NCI-H187 treated with DMSO at 0.1 percent for 48 hours (cell line): Measurements from ENCODE around the gene LY6G5C.

Experiments used
- DNase-seq: peaks from one replicate; lab custom pipeline; 2025; lab: John Stamatoyannopoulos, UW

LY6G5C gene

DNA sequence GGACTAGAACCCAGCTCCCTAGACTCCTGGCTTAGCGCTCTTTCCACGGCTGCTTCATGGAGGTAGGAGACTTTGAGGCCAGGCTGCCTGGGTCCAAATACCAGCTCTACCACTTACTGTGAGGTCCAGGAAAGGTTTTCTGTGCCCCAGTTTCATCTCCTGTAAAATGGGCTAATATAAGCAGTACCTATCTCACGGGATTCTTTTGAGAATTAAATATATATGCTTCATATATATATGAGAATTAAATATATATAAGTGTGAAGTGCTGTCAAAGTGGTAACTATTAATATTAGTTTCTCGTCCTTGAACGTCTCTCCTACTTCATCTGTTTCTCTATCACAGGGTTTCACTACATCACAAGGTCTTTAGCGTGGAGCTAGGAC lies 10.2 kb upstream of the LY6G5C start:
- no peak for DNase-seq

DNA sequence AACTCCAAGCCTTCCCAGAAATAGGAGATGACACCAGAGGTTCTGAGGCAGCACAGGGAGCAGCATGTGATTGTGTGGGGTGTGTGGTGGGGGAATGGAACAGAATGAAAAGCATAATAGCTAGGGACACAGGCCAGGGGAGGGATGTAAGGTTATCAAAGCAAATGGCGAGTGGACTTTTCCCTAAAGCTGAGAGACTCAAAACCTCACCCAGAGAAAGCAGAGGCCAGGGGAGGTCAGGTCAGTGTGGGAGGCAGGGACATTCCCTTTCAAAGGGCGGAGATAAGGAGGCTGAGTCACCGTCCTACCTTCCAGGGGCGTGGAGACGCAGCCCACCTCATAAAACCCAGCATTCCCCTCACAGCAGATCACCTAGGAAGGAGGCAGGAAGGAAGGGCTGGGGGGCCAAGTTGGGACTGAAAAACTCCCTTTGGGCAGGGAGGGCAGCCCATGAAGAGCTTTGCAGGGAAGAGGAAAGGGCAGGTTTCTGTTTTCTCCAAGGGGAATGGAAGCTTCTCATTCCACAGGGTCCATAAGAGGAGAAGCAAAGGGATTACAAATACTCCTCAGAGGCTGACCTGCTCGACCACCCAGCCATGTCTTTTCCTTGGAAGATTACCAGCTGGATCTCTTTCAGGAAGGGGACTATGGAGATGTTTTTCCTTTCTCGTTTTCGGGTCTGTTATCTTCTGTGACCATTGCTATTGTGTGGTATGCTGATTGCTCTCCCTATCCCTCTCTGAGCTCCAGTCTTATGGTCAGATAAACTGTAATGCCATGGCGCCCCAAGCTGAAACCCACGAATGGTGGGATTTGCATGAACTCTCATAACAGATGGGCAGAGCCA lies 9.6 kb upstream of the LY6G5C start:
- no peak for DNase-seq

DNA sequence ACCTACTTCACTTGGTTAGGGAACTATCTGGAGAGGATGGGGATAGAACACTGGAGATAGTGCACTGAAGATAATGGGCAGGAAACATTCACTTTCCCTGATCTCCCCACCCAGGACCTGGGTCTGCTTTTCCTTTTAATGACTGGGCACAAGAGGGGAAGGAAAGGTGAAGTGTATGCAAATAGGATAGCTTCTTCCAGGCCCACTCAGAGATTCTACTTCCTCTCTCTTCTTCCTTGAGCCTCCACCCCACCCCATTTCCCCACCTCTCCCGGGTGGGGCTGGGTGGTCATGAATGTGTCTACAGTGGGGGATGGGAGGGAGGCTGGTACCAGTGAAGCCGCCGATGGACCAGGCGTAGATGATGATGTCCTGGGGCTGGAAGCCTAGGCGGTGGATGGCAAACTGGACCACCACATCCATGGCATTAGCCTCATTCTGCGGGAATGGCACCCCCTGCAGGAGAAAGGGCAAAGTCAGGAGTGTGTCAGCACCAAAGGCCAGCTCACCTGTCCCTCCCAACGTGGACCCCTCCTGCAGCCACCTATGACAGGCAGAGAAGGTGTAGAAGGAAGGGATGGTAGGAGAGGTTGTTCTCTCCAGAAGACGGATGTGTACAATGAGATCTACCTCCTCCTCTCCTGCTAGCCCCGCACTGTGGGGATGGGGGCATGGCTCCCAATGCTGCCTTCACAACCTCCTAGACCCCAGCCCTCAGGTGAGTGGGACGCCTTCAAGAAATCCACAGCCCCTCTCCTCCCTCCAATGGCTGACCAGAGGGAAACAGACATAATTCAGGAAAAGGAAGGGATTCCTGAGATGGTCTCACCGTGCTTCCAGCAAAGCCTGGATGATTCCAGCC lies 8.6 kb upstream of the LY6G5C start:
- no peak for DNase-seq

DNA sequence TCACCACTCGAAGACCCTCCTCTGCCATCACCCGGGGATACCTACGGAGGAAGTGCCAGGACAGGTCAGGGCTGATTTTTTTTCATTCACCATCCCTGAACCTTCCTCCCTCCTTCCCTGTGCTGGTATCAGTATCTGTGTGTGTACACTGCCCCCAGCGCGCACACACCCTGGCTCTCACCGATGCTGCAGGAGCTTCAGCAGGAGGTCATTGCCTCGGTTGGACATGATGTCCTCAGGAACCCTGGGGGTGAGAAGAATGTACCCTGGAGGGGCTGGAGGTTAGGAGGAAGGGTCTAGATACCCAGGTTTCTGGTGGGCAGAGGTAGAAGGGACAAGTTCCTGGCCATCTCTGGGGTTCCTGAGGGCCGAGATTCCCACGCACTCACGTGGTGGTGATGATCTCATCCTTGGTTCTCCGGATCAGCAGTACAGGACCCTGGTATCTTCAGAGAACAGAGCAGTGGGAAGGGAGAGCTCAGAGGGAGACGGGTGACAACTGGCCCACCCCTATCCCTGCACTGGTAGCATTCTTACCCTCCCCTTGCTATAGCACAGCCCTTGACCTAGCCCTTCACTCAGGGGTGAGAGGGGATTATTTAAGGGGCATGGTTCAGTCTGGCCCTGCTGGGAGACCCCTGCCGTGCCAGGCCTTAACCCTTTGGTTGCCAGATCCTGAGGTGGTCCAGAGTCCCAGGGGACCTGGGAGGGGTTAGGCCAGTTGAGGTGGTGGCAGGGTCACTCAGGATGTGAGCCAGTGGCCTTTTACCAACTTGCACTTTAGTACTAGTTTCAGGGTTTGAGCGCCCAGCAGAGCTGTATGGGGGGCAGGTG lies 7.2 kb upstream of the LY6G5C start:
- no peak for DNase-seq

DNA sequence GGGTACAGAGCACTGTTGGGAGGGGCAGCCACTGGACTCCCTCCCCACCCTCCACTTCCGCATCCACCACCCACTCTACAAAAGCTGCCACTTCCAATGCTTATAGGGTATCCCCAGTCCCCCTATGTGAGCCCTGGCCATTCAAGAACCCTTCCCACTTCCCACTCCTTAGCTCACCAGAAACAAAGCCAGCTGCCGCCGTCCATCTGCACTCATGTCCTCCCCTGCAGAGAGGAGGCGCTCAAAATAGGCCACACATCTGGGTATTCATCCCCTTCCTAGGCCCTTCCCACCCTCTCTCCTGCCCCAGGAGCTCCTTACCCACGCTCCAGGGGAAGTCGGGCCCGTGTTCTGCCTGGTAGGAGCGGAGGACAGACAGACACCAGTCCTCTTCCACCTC lies 6.5 kb upstream of the LY6G5C start:
- no peak for DNase-seq

DNA sequence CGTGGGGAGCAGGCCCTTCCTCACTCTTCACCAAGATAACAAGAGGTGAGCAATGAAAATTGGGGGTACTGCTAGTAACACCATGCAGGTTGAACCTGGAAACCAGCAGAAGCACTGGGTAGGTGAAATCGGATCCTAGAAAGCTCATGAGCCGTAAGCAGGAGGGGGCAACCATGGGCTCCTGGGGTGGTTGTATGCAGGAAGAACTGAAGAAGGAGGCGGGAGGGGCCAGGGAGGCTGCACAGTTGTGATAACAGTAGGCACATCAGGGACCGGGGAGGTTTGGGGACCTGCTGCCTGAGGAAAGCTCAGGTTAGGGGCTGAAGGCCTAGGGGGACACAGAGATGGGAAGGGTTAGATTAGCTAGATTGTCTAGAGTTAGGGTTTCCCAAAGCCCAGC lies 5.6 kb upstream of the LY6G5C start:
- DNase-seq = no peak

DNA sequence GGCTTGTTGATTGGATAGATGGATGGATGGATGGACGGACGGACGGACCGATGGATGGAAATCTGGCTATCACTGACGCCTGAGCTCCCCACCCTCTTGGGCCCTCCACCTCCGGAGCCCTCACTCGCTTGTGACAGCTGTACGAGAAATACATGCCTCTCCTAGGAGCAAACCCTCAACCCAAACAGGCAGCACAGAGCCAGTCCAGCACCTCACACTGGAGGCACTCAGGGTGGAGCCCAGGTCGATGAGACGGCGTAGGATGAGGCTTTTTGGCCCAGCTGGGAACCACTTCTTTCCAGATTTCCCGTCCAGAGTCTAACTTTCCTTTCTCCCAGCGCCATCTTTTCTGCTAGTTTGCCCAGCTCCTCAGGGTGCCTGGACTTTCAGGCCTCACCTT lies 2.7 kb upstream of the LY6G5C start:
- no peak for DNase-seq

DNA sequence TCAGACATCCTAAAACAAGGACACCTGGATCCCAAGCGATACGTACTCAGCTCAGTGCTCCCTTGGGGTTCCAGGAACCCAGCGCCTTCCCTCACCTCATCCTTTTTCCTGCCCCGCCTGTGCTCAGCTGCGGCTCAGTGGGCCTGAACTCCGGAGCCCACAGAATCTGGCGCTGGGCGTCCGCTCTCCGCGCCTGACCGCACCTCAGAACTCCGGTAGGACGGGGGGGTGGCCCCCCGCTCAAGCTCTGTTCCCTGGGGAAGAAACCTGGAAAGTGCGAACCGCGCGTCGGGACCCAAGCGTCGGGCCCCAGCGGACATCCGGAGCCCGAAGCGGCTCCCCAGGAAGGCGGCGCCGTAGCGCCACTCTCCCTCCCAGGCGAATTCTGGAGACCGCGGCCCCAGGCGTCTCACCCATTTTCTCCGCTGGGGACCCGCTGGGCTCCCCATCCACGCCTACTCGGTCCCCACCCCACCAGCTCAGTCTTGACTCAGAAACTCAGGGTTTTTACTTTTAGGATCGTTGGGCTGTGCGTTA lies 336 bp upstream of the LY6G5C start:
- DNase-seq = no peak

DNA sequence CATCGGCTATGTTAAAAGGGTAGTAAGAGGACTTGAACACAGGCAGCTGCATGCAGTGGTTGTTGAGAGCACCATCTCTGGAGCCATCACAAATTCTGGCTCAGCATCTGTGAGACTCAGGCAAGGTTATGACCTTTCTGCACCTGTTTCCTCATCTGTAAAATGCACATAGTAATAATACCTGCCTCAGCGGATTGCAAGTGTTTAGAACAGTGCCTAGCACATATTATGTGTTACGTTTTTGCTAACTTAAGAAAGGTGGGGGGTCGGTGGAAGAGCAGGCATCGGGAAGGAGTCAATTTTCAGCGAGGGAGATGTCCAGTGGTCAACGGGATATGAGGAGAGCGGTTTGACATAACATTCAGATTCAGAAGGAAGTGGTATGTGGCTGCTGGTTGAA lies 2.9 kb downstream of the LY6G5C start:
- no peak for DNase-seq

DNA sequence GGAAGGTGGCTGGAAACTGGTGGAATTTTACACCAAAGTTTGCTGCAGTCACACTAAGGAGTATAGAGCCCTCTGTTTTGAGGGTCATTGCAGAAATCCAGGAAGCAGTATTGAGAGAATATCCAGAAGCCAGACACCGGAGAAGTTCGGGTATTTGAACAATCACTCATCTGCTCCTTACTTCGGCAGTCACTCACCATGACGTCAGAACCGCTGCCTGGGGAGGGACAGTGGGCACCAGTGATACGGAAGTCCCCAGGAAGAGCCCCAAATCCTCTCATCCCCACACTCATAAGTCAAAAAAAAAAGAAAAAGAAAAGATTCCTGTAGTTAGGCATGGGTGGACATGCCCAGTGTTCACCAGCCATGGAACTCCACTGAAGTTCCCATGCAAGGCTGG lies 4.0 kb downstream of the LY6G5C start:
- DNase-seq = no peak

DNA sequence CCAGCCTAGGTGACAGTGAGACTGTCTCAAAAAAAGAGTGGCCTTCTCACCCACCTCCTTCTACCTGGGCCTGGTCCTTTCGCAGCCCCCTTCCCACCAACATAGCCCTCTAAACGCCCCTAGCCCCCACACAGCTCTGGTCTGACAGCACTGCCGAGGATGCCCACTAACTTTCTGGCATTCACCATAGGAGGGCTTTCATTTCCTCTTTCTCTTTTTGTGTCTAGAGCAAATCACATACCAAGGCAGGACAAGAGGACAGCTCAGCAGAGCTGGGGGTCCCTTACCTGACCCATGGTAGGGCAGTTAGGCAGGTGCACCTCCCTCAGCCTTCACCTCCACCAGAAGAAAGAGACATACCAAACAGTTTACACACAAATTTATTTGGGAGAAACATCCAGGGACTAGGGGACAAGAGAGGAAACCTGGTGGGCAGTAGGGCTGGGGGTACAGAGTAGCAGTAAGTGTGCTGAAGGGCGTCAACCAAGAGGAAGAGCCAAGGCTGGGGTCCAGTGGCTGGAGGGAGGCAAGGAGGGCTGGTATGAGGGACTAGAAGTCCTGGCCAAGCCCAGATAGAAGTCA lies 4.5 kb downstream of the LY6G5C start:
- DNase-seq = no peak

DNA sequence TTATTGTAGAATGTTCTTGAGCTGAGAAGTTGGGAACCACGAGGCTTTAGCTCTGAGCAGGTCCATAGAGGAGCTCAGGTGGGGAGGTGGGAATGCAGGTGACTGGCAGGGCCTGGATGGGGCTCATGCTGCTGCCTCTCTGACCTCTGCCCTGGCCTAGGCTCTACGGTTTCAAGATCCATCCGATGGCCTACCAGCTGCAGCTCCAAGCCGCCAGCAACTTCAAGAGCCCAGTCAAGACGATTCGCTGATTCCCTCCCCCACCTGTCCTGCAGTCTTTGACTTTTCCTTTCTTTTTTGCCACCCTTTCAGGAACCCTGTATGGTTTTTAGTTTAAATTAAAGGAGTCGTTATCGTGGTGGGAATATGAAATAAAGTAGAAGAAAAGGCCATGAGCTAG lies 11.2 kb downstream of the LY6G5C start, which contains the start of gene LY6G5B:
LY6G5B (plus strand) TSS at position 301 of the 400 bp plus-strand sequence. CDS start 975 bp downstream, outside the sequence.
- DNase-seq = no peak

DNA sequence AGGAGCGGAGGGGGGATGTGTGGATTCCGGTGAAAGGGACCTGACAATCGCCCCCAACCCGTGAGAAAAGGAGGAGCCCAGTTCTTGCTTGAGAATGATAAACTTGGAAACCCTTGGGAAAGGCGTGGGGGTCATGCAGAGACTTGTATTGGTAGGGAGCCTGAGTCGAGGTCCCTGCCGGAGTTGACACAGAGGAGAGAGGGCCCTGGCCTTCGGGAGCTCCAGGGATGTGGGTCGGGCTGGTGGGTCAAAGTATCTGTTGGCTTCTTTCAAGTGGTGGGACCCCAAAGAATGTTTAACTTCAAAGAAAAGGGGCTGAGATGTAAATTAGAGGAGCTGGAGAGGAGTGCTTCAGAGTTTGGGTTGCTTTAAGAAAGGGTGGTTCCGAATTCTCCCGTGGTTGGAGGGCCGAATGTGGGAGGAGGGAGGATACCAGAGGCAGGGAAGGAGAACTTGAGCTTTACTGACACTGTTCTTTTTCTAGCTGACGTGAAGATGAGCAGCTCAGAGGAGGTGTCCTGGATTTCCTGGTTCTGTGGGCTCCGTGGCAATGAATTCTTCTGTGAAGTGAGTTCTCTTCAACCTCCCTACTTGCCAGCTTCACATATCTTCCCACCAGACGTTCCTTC lies 14.4 kb downstream of the LY6G5C start:
- DNase-seq = no peak

DNA sequence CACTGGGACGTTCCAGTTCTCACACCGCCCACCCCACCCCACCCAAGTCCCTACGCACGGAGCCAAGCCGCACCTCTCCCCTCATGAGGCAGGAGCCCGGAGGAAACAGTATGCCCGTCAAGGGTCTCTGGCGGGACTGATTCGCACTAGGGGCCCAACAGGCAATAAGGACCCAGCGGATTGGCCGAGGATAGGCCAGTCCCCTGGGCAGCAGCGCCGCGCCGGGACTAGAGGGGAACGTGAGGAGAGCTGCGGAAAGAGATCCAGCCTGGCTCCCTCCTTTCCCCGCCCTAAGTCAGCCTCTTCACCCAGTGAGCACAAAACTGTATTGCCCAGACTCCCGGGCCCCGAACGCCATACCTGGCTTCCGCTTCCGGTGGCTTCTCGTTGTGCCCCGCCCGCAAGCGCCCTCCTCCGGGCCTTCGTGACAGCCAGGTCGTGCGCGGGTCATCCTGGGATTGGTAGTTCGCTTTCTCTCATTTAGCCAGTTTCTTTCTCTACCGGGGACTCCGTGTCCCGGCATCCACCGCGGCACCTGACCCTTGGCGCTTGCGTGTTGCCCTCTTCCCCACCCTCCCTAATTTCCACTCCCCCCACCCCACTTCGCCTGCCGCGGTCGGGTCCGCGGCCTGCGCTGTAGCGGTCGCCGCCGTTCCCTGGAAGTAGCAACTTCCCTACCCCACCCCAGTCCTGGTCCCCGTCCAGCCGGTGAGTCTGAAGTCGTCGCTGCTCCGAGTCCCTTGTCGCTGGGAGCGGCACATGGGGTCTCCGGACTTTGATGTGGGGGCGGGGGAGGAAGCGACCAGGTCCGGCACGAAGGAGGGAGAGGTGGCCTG lies 15.1 kb downstream of the LY6G5C start, which contains the start of gene CSNK2B:
CSNK2B (plus strand) TSS at position 580 of the 836 bp plus-strand sequence. CDS start 752 bp downstream, outside the sequence.
- peak; percentile 84 for DNase-seq

DNA sequence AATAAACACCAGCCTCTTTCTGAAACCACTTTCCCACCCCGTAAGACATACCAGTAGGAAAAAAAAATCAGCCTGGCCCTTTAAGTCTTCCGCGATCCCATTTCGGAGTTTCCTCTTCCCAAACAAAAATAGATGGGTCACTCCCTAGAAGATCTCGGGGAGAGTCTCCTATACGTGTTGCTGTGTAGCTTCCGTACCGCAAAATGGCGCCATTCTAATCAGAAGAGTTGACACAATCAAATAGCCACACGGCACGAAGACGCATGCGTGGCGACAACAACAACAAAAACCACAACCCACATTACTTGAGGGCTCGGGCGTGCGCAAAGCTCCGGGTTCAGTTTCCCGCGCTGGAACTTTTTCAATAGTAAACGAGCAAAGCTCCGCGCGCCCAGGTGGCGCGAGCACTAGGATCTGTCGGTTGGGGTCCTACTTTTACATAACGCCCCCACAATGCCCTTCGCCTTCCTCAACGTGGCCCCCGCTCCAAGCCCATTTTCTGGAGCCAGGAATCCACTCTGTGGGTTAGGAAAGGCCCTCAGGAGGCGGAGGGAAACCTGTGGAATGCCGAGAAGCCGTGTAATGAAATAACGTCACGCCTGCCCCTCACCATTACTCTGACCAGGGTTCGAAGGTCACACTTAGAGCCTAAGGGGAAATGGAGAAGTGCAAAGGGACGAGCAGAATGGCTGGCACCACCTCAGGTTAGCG lies 15.9 kb downstream of the LY6G5C start, which contains the start of gene GPANK1:
GPANK1 (minus strand) TSS at position 208 of the 711 bp plus-strand sequence. CDS start 519 bp downstream, outside the sequence.
- DNase-seq = peak; percentile 14

DNA sequence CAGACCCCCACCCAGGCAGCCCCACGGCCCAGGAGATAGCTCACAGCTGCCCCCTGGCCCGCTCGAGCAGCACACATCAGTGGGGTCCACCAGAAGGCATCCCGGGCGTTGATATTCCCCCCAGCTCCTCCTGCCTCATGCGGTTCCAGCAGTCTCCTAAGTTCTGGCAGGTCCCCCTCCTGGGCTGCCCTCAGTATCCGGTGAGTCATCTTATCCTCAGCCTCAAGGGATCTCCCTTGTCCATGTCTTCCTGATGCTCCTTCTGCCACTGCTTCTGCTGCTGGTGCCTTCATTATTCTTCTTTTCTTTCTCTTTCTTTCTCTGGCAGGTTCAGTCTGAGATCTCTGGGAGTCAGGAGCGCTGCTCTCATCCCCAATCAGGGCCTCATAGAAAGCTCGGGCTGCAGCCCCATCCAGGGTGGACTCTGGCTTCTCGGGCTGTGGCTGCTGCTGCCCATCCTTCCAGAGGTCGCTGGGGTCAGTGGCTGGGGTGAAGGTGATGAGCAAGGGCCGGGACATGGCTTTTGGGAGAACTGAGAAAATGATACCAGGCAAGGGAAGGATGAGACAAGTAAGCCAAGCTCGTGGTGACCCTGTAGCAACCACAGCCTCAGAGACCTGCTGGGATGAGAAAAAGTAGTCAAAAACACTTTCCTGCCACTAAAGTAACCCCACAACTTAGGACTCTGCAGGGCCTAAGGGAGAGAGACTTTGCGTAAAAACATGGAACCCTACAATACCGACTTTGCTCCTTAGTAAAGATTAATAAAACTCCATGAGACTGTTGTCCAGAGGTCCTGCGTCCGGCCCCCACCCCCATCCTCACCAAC lies 16.7 kb downstream of the LY6G5C start:
- DNase-seq = no peak

DNA sequence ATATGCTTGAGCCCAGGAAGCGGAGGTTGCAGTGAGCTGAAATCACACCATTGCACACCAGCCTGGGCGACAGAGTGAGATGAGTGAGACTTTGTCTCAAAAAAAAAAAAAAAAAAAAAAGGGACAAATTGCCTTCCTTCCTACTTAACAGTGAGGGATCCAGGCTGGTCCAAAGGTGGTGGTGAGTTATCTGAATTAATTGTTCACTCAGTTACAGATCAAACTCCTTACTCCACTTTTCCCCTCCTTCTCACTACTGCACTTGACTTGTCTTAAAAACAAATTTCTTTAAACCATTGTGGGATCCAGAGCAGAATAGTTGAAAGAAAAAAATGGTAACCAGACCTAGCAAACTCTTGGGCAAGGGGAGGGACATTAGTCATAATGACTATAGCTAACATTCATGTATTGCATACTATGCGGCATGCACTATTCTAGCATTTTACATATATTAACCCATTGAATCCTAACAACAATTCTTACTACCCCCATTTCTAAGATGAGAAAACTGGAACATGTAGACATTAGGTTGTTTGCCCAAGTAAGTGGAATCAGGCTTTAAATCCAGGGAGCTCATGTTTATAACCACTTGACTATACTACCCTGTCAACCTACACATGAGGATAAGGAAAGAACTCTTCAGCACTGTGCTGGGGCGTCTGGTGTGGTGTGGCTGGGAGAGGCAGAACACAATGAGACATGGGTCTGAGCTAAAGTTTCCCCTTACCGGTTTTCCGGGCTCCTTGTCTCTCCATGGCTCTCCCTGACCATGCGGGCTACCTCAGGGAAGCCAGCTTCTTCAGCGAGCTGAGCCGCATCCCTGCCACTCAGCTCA lies 17.5 kb downstream of the LY6G5C start:
- no peak for DNase-seq
